LNCaP clone FGC (cell line): ENCODE results near the gene IGF2.

Source experiments
- DNase-seq: peaks from one replicate; pipeline ENCODE4 v3.0.0-alpha.2; 2011; ENCODE audit warnings: low read depth
- H3K4me3 ChIP-seq: 2 replicates; pipeline ENCODE4 v1.5.1; 2011; ENCODE audit warnings: mild to moderate bottlenecking, low read depth, low read length, control low read depth
- TF ChIP-seq, protein P1 (sequence below): IDR thresholded peaks from 2 replicates; pipeline ENCODE4 v1.5.1; 2012; ENCODE audit warnings: mild to moderate bottlenecking; ENCODE audit not compliant: control insufficient read depth, insufficient read depth; ENCODE audit errors: extremely low read depth

IGF2 gene

DNA sequence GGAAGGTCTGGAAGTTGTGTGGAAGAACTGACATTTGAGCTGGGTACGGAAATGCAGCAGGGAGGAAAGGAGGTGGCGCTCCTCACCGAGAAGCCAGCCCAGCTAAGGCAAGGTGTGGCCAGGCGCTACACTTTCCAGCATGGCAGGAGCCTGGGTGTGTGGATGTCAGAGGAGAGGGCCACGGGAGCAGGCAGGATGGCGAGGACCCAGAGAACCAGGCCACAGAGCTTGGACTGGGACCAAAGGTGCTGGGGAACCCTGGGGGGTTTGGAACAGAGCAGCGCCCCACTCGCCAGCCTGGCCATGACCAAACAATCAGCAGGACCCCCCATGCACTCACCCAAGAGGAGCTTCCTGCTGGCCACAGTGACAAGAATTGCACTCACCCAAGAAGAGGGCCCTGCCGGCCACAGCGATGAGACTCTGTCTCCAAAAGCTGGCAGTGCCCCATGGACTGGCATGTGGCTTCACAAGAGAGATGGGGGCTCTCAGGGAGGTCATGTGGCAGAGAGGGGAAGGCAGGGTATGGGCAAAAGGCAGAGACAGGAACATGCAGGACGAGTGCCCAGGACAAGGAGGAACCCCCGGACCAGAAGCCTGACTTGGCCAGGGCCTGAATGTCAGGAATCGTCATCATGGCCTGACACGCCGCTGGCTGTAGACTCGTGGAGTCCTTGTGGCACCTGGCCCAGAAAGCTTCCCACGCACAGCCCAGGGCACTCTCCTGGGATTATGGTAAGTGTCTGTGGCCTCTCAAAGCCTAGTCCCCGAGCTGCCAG, 45.4 kb downstream of the IGF2 start:
- DNase-seq: no peak
- TF ChIP-seq, protein P1, sequence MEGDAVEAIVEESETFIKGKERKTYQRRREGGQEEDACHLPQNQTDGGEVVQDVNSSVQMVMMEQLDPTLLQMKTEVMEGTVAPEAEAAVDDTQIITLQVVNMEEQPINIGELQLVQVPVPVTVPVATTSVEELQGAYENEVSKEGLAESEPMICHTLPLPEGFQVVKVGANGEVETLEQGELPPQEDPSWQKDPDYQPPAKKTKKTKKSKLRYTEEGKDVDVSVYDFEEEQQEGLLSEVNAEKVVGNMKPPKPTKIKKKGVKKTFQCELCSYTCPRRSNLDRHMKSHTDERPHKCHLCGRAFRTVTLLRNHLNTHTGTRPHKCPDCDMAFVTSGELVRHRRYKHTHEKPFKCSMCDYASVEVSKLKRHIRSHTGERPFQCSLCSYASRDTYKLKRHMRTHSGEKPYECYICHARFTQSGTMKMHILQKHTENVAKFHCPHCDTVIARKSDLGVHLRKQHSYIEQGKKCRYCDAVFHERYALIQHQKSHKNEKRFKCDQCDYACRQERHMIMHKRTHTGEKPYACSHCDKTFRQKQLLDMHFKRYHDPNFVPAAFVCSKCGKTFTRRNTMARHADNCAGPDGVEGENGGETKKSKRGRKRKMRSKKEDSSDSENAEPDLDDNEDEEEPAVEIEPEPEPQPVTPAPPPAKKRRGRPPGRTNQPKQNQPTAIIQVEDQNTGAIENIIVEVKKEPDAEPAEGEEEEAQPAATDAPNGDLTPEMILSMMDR: no peak
- H3K4me3 ChIP-seq: no peak overlapping the region

DNA sequence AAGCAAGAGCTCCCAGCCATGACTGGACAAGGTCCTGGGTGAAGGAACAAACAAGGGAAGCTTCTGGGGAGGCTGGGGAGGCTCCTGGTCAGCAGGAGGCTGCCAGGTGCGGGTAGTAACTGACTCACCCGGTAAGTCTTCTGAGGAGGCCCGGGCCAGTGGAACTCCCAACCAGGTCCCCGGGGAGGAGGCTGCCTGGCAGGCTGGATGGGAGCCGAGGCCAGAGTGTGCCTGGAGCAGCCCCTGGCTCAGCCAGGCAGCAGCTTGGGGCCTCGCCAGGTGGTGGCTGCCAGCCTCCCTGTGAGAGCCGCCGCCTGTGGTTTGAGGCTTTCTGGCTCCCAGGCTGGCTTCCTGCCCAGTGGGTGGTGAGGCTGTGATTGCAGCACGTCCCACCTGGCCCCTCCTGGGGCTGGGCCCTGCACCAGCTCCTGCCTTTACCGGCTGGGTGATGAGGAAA, 46.2 kb downstream of the IGF2 start:
- TF ChIP-seq, protein P1: no peak
- DNase-seq: peak; percentile 54
- no peak overlapping the region for H3K4me3 ChIP-seq

DNA sequence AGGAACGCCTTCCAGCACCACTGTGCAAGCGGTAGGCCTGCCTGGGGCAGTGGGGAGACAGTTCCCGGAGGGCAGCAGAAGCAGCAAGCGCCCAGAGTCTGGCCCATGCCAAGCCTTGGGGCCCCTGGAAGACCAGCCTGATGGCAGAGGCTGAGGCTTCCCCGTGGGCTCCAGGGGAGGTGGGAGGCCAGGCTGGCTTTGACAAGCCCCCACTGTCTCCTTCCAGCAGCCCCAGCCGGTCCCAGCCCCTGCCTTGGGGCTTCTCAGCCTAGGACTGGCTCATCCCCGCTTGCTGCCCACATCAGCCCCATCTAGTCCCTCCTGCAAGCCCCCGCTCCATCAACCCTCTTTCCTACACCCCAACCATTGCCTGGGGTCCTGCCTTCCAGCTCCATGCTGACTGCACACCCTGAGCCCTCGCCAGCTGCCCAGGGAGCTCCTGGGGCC, 46.7 kb downstream of the IGF2 start:
- DNase-seq: no peak
- H3K4me3 ChIP-seq: no peak overlapping the region
- TF ChIP-seq, protein P1: no peak

DNA sequence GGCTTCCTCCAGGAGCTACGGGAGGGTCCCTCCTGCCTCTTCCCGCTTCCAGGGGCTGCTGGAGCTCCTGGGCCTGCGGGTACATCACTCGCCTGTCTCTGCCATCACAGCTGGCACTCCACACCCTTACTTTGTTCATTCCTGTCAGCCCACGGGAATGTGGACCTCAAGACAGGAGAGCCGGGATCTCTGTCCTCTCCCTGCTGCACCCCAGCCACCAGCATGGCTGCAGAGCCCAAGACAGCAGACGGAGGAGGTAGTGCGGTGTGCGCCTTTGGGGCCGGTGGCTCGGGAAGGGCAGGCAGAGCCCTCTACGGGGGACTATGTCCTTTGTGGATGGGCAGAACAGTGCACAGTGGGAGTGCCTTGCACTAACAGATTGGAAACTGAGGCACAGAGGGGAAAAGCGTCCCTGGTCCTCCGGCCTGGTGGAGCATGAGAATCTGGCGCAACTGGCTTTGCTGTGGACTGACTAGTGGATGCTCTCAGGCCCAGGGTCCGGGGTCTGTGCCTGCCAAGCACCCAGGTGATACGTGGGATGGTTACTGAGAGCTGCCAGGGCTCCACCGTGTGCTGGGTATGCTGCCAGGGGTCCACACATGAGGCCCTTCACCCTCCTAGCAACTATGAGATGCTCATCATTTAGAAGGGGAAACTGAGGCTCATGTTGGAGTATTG, 47.3 kb downstream of the IGF2 start:
- TF ChIP-seq, protein P1: no peak

DNA sequence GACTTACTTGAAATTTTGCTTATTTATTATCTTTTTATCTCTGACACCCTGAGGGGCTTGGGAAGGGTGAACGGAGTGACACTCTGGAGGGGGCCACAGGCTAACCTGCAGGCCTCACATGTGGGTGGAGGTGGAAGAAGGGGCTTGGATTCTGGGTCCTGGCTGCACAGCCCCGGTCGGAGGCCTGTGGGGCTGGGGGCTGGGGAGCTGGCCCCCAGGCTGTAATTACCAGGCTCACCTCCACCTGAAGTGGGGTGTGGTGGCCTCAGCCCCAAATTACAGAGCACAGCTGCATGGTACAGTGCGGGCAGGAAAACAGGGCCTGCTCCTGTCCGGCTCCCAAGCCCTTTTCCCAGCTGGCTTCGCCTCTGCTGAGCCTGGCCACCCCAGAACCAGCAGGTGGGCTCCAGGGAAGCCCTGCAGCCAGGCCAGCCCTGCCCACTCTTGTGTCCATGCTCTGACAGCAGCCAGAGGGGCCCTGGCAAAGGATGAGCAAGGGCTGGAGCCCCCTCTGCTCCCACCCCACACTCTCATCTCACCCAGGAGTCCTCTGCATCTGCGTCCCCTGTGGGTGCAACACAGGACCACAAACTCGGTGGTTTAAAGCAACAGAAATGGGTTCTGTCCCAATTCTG, 48.0 kb downstream of the IGF2 start:
- TF ChIP-seq, protein P1: no peak
- no peak overlapping the region for H3K4me3 ChIP-seq
- DNase-seq: no peak

More for the DNA sequence above, 47.3 kb downstream of the IGF2 start:
- no peak for DNase-seq
- no peak overlapping the region for H3K4me3 ChIP-seq

DNA sequence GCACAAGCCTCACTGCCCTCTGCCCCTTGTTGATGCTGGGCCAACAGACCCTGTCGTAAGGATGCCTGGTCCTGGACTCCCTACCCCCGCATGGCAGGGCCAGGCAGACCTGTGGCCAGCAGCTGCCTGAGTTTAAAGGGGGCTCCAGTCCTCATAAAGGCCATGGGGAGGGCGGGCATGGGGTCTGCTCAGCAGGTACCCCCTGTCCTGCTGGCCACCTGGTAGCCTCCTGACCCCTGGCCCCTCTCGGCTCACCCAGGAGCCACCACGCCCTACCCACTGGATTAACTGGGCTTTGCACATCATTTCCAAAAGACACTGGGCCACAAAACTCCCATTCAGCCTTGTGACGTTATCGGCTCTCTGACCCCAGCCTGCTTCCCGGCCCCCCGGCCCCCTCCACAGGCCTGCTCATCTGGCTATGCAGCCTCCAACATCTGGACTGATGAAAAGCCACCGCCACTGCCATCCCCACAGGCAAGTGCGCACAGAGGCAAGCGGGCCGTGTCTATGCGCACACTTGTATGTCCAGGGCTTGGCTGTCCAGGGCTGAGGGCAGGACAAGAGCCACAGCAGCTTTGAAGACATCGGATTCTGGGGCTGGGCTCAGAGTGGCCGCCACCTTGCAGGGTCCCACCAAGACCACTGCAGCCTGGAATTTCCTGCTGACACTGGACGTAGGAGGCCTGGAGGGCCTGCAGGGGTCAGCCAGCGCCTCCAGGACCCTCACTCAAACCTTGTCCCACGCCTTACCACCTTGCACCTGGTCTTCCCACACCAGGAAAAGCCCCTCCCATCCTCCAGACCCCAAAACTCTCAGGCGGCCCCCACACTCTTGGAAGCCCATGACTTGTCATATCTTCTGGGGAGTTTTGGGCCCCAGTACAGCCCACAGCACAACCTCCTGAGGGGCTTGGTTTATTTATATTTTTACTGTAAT, 48.7 kb downstream of the IGF2 start:
- no peak overlapping the region for H3K4me3 ChIP-seq

More for the DNA sequence above, 48.7 kb downstream of the IGF2 start:
- TF ChIP-seq, protein P1: no peak
- DNase-seq: no peak
